Osteoblast (primary cell): ENCODE results near the gene BORCS8. TPM values are rescaled to one million over a fixed set of nuclear protein-coding genes. Genes with fewer than 3 reads are reported as not detected.
A peak's percentile ranks its signal among the peaks of the same experiment; 100 is the strongest.
"Not testable (repeated sequence)": the region's sequence is repeated elsewhere in the genome, so short reads cannot be mapped to it uniquely, and the experiment has no call there.

Experiments
- DNase-seq: peaks from one replicate; pipeline ENCODE4 v3.0.0; 2011; ENCODE audit warnings: low spot score, mixed read lengths; ENCODE audit not compliant: insufficient read length; ENCODE audit errors: missing footprints
- H2AFZ ChIP-seq: 2 replicates; pipeline ENCODE4 v1.6.0; 2011; ENCODE audit warnings: mild to moderate bottlenecking, low read length
- H3K27ac ChIP-seq: 2 replicates; pipeline ENCODE4 v1.5.1; 2011; ENCODE audit warnings: mild to moderate bottlenecking, low read depth, low read length, moderate library complexity
- H3K27me3 ChIP-seq: 2 replicates; pipeline ENCODE4 v1.6.0; 2012; ENCODE audit warnings: mild to moderate bottlenecking, control low read depth, inconsistent platforms, low read length, moderate library complexity; ENCODE audit not compliant: insufficient read depth
- H3K36me3 ChIP-seq: 2 replicates; pipeline ENCODE4 v1.5.1; 2011; ENCODE audit warnings: mild to moderate bottlenecking, low read length, control low read depth, moderate library complexity; ENCODE audit not compliant: insufficient read depth
- H3K4me1 ChIP-seq: 2 replicates; pipeline ENCODE4 v1.5.1; 2011; ENCODE audit warnings: mild to moderate bottlenecking, low read length, control low read depth, moderate library complexity; ENCODE audit not compliant: insufficient read depth
- H3K4me2 ChIP-seq: 2 replicates; pipeline ENCODE4 v1.6.0; 2011; ENCODE audit warnings: mild to moderate bottlenecking, low read length; ENCODE audit not compliant: insufficient read depth
- H3K4me3 ChIP-seq: fragments of 200-600 bp; sonication (generic); 3 replicates; pipeline ENCODE4 v1.5.1; 2012; ENCODE audit warnings: mild to moderate bottlenecking, low read length, inconsistent platforms; ENCODE audit not compliant: insufficient read depth
- H3K79me2 ChIP-seq: 2 replicates; pipeline ENCODE4 v1.6.0; 2012; ENCODE audit warnings: mild to moderate bottlenecking, low read length, control low read depth, inconsistent platforms; ENCODE audit not compliant: insufficient read depth
- H3K9me3 ChIP-seq: 2 replicates; pipeline ENCODE4 v1.5.1; 2011; ENCODE audit warnings: low read depth, low read length, control low read depth
- H4K20me1 ChIP-seq: 2 replicates; pipeline ENCODE4 v1.6.0; 2012; ENCODE audit warnings: mild to moderate bottlenecking, low read length, control low read depth; ENCODE audit not compliant: insufficient read depth
- CTCF ChIP-seq: IDR thresholded peaks from 2 replicates; pipeline ENCODE4 v1.5.1; 2011; ENCODE audit warnings: mild to moderate bottlenecking, low read depth, low read length, moderate library complexity; ENCODE audit errors: extremely low read depth
- total RNA-seq: library from RNA; depleted of rRNA; stranded (reverse); fragments of >200 nt; gene quantifications from 2 replicates; pipeline ENCODE4 v1.2.3, GENCODE V29; 2012

BORCS8 gene
- total RNA-seq, 1 donor = 17.4 TPM

GRCh38 chr19:19224852-19225494, 33.0 kb upstream of the BORCS8 start:
- peak overlapping the region; percentile 22 for H2AFZ ChIP-seq
- H3K9me3 ChIP-seq = no peaks in the 10 kb centered on the region
- no peaks in the 10 kb centered on the region for H3K79me2 ChIP-seq
- H3K4me3 ChIP-seq = peak overlapping the region; percentile 49
- peak; percentile 97 for DNase-seq
- H3K27ac ChIP-seq = no peak overlapping the region
- TF ChIP-seq CTCF = peak; percentile 25
- peaks cover 15% of the 10 kb centered on the region for H3K27me3 ChIP-seq
- peak overlapping the region; percentile 65 for H3K4me2 ChIP-seq
- no peaks in the 10 kb centered on the region for H3K36me3 ChIP-seq
- H3K4me1 ChIP-seq = no peaks in the 10 kb centered on the region
- H4K20me1 ChIP-seq = no peaks in the 10 kb centered on the region

GRCh38 chr19:19224150-19224851, 32.3 kb upstream of the BORCS8 start:
- DNase-seq = peak; percentile 78
- H2AFZ ChIP-seq = no peak overlapping the region
- peaks cover 15% of the 10 kb centered on the region for H3K27me3 ChIP-seq
- no peaks in the 10 kb centered on the region for H4K20me1 ChIP-seq
- H3K27ac ChIP-seq = no peak overlapping the region
- no peaks in the 10 kb centered on the region for H3K79me2 ChIP-seq
- H3K4me2 ChIP-seq = peak overlapping the region; percentile 65
- no peaks in the 10 kb centered on the region for H3K36me3 ChIP-seq
- no peaks in the 10 kb centered on the region for H3K9me3 ChIP-seq
- TF ChIP-seq CTCF = no peak
- H3K4me3 ChIP-seq = no peak overlapping the region
- no peaks in the 10 kb centered on the region for H3K4me1 ChIP-seq

- Histone ChIP-seq H3K36me3 (no peaks in the 10 kb centered on the region), H3K79me2 (no peaks in the 10 kb centered on the region), H3K27ac (no peak overlapping the region), H4K20me1 (no peaks in the 10 kb centered on the region), H3K4me1 (no peaks in the 10 kb centered on the region), H3K27me3 (peaks cover 15% of the 10 kb centered on the region), H3K4me3 (no peak overlapping the region), H2AFZ (no peak overlapping the region), H3K9me3 (no peaks in the 10 kb centered on the region), H3K4me2 (no peak overlapping the region)
- DNase-seq = peak; percentile 77
- TF ChIP-seq CTCF = no peak
Observed at GRCh38 chr19:19223636-19224035, 31.7 kb upstream of the BORCS8 start.

GRCh38 chr19:19223060-19223459, 31.1 kb upstream of the BORCS8 start:
- no peak overlapping the region for H3K4me2 ChIP-seq
- no peaks in the 10 kb centered on the region for H3K36me3 ChIP-seq
- no peaks in the 10 kb centered on the region for H4K20me1 ChIP-seq
- H3K79me2 ChIP-seq = no peaks in the 10 kb centered on the region
- peaks cover 15% of the 10 kb centered on the region for H3K27me3 ChIP-seq
- no peak overlapping the region for H2AFZ ChIP-seq
- H3K4me1 ChIP-seq = no peaks in the 10 kb centered on the region
- no peak for TF ChIP-seq CTCF
- H3K9me3 ChIP-seq = no peaks in the 10 kb centered on the region
- no peak overlapping the region for H3K27ac ChIP-seq
- H3K4me3 ChIP-seq = no peak overlapping the region
- DNase-seq = peak; percentile 66

GRCh38 chr19:19221000-19221399, 29.0 kb upstream of the BORCS8 start:
- DNase-seq, H3K36me3 ChIP-seq, H3K4me2 ChIP-seq, H3K79me2 ChIP-seq, H3K4me1 ChIP-seq, H3K9me3 ChIP-seq, H4K20me1 ChIP-seq, H3K4me3 ChIP-seq, H3K27ac ChIP-seq, H2AFZ ChIP-seq: not testable (repeated sequence)
- H3K27me3 ChIP-seq = peaks cover 15% of the 10 kb centered on the region
